Uterus (tissue), 4 donors: Measurements from ENCODE around the gene RNU5B-1. TPM values are rescaled to one million over a fixed set of nuclear protein-coding genes. Genes with fewer than 3 reads are reported as not detected.
"Not testable (repeated sequence)": the region's sequence is repeated elsewhere in the genome, so short reads cannot be mapped to it uniquely, and the experiment has no call there.

Experiments
- DNase-seq, 2 donors: peaks; one replicate each; pipeline ENCODE4 v3.0.0-alpha.2; 2019 to 2020
- H3K27ac ChIP-seq, 2 donors: fragments of 200-600 bp; sonication (generic); 1 replicate in 1 of 2; 2 replicates in 1 of 2; pipeline ENCODE4 v1.5.1; 2016 to 2018
- H3K27me3 ChIP-seq, 2 donors: fragments of 200-600 bp; sonication (generic); one replicate each; pipeline ENCODE4 v1.5.1; 2018 to 2019; ENCODE audit warnings: control low read depth in 1 of 2
- H3K36me3 ChIP-seq, 2 donors: fragments of 200-600 bp; sonication (generic); one replicate each; pipeline ENCODE4 v1.5.1; 2019; ENCODE audit warnings: control low read depth in 1 of 2
- H3K4me1 ChIP-seq, 2 donors: fragments of 200-600 bp; sonication (generic); one replicate each; pipeline ENCODE4 v1.5.1; 2018 to 2019; ENCODE audit warnings: control low read depth in 1 of 2
- H3K4me3 ChIP-seq, 2 donors: fragments of 200-600 bp; sonication (generic); 1 replicate in 1 of 2; 2 replicates in 1 of 2; pipeline ENCODE4 v1.5.1; 2018 to 2019; ENCODE audit warnings: mild to moderate bottlenecking in 1 of 2
- H3K9me3 ChIP-seq, 2 donors: fragments of 200-600 bp; sonication (generic); one replicate each; pipeline ENCODE4 v1.5.1; 2019; ENCODE audit warnings: control low read depth in 1 of 2
- POLR2A ChIP-seq, 2 donors: fragments of 450-650 bp; IDR thresholded peaks; one replicate each; pipeline ENCODE4 v1.6.1; 2016; ENCODE audit warnings: antibody characterized with exemption in 2 of 2, mild to moderate bottlenecking in 1 of 2, moderate library complexity in 1 of 2
- intact Hi-C: fragments of 100-400 bp; cut with DNase I; formaldehyde crosslinking; loops from one replicate; pipeline ENCODE4 v1.15.1; 2023; ENCODE audit warnings: low total_unique reads
- total RNA-seq, 4 donors: library from RNA; depleted of rRNA in 3 of 4; stranded (reverse); fragments of >200 nt in 3 of 4; gene quantifications; one replicate each; pipeline versions ENCODE4 v1.1.0 to v1.2.4, GENCODE V29; 2014 to 2023
- TF ChIP-seq, protein P1 (sequence below), 4 experiments: fragments of 200-600 bp in 2 of 4; fragments of 450-650 bp in 2 of 4; sonication (generic) in 2 of 4; IDR thresholded peaks; one replicate each; pipeline ENCODE4 v1.5.1; 2016 to 2019; ENCODE audit warnings: antibody characterized with exemption in 4 of 4, mild to moderate bottlenecking in 2 of 4, moderate library complexity in 1 of 4
- donor health status: DM: yes; HTN: yes; CAD: no.

Gene RNU5B-1
- total RNA-seq, 4 donors from 2014 or later = 34.0 TPM; not detected in 3

DNA sequence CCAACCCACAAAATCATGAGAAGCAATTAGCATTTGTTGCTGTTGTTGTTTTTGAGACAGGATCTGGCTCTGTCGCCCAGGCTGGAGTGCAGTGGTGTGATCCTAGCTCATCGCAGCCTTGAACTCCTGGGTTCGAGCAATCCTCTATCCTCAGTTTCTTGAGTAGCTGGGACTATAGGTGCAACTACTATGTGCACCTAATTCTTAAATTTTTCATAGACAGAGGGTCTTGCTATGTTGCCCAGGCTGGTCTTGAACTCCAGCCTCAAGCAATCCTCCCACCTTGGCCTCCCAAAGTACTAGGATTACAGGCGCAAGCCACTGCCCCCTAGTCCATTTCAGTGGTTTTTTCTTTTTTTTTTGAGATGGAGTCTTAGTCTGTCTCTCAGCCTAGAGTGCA is 36.1 kb upstream of the RNU5B-1 start:
- intact Hi-C loops = no loop called here
- H3K9me3 ChIP-seq = no peaks in the 10 kb centered on the region
- DNase-seq = no peak
- H3K4me3 ChIP-seq = no peak overlapping the region
- no peak for TF ChIP-seq POLR2A (IDR thresholded peaks at IDR 0.05)
- TF ChIP-seq, protein P1, sequence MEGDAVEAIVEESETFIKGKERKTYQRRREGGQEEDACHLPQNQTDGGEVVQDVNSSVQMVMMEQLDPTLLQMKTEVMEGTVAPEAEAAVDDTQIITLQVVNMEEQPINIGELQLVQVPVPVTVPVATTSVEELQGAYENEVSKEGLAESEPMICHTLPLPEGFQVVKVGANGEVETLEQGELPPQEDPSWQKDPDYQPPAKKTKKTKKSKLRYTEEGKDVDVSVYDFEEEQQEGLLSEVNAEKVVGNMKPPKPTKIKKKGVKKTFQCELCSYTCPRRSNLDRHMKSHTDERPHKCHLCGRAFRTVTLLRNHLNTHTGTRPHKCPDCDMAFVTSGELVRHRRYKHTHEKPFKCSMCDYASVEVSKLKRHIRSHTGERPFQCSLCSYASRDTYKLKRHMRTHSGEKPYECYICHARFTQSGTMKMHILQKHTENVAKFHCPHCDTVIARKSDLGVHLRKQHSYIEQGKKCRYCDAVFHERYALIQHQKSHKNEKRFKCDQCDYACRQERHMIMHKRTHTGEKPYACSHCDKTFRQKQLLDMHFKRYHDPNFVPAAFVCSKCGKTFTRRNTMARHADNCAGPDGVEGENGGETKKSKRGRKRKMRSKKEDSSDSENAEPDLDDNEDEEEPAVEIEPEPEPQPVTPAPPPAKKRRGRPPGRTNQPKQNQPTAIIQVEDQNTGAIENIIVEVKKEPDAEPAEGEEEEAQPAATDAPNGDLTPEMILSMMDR (IDR thresholded peaks at IDR 0.05) = no peak
- H3K4me1 ChIP-seq = peaks cover 0 to 4% of the 10 kb centered on the region in 2 donors
- H3K27ac ChIP-seq = no peak overlapping the region
- H3K27me3 ChIP-seq = no peaks in the 10 kb centered on the region
- no peaks in the 10 kb centered on the region for H3K36me3 ChIP-seq

DNA sequence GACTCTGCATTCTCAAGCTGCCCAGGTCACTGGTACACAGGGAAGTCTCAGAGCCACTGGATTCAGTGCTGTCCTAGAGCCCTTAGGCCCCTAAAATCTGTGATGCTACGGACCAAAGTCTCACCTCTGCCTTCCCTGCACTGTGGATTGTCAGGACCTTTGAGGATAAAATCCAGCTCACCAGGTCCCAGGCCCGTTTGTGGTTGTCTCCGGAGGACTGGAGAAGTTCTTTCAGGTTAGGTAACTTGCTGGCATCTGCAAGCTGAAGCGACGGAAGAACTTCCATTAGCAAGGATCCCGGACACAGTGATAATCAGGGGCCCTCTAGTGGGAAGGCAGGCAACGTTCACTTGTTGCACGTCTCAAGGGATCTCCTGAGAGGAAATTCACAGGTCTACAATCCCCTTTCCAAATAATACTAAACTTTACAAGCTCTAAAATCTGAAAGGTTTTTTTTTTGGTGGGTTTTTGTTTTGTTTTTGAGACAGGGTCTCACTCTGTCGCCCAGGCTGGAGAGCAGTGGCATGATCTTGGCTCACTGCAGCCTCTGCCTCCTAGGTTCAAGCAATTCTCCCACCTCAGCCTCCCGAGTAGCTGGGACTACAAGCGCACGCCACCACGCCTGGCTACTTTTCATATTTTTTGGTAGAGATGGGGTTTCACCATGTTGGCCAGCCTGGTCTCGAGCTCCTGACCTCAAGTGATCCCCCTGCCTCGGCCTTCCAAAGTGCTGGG is 33.5 kb upstream of the RNU5B-1 start:
- H3K27ac ChIP-seq = peak overlapping the region; percentile 70 to 78
- H3K27me3 ChIP-seq, H3K9me3 ChIP-seq, H3K36me3 ChIP-seq, H3K4me1 ChIP-seq, H3K4me3 ChIP-seq: not testable (repeated sequence)
- TF ChIP-seq, protein P1 (IDR thresholded peaks at IDR 0.05) = peak; percentile 81 to 91 (median 84)
- intact Hi-C loops = loop anchor here (5.0 kb wide), 1 partner anchor 84 kb away; the partner anchor contains the start of gene CLPX
- peak; percentile 77 to 88 for DNase-seq

DNA sequence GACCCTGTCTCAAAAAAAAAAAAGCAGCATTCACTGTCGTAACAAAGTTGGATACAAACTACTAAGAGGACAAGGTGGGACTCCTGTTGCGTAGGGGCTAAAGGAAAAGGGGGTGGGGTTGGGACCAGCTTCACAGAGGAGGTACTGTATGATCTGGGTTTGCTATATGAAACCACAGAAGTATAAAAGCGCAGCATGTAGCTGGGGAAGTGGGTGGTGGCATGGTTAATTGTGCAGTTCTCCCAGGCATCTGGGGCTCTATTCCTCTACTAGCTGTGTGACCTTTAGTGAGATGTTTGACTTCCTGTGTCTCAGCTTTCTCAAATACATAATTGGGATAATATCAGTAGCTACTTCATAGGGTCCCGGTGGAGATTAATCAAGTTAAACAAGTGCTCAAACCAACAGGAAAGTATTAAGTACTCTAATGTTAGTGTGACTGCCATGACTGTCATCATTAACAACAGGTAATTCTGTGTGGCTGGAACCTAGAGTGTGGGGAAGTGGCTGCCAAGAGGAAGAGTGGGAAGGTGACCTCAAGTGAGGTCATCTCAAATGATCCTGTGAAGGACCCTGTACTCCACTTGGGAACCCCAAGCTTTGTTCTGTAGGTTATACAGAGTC is 29.3 kb upstream of the RNU5B-1 start:
- Histone ChIP-seq H3K27ac (no peak overlapping the region), H3K9me3 (no peaks in the 10 kb centered on the region), H3K36me3 (no peaks in the 10 kb centered on the region), H3K27me3 (no peaks in the 10 kb centered on the region), H3K4me1 (peaks cover 0 to 4% of the 10 kb centered on the region in 2 donors), H3K4me3 (no peak overlapping the region)
- intact Hi-C loops = no loop called here
- TF ChIP-seq POLR2A (IDR thresholded peaks at IDR 0.05) = no peak
- TF ChIP-seq, protein P1 (IDR thresholded peaks at IDR 0.05) = no peak
- no peak for DNase-seq

DNA sequence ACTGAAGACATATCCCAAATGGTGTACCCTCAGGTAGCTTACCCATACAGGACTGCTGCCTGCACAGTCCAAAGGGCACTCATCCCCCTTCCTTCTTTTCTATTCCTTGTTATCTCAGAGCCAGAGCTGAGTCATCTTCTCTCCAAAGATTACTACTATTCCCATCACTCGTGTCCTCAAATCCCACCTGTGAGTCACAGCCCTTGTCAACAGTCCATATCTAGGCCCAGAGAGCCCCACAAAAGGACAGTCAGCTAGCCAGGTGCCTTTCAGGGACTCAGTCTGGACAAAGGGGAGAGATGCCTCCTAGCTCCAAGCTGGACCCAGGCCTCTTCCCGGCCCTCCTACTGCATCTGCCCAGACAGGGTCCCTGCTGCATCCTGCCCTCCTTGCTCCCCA is 28.8 kb upstream of the RNU5B-1 start:
- Histone ChIP-seq H3K36me3 (no peaks in the 10 kb centered on the region), H3K27ac (no peak overlapping the region), H3K4me1 (peaks cover 0 to 1% of the 10 kb centered on the region in 2 donors), H3K4me3 (no peak overlapping the region), H3K9me3 (no peaks in the 10 kb centered on the region), H3K27me3 (no peaks in the 10 kb centered on the region)
- intact Hi-C loops = no loop called here
- no peak for TF ChIP-seq POLR2A (IDR thresholded peaks at IDR 0.05)
- TF ChIP-seq, protein P1 (IDR thresholded peaks at IDR 0.05) = no peak
- DNase-seq = no peak

DNA sequence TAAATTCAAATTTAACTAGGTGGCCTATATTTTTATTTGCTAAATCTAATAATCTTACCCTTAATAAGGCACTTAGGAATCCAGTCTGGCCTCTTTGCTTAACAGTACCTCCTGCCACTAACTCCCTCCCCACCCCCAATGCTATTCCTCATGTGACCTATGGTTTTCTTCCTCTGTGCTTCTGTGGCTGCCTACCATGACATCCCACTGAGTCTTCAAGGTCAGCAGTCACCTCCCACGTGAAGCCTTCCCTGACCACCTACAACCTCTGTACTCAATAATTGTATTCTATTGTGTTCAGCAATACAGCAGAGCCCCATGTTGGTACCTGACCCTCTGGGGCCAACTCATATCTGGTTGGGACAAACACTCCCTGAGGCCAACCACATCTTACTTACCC is 27.5 kb upstream of the RNU5B-1 start:
- no peak overlapping the region for H3K27ac ChIP-seq
- no peak for TF ChIP-seq POLR2A (IDR thresholded peaks at IDR 0.05)
- TF ChIP-seq, protein P1 (IDR thresholded peaks at IDR 0.05) = no peak
- H3K4me3 ChIP-seq = no peak overlapping the region
- intact Hi-C loops = no loop called here
- H3K9me3 ChIP-seq = no peaks in the 10 kb centered on the region
- no peaks in the 10 kb centered on the region for H3K4me1 ChIP-seq
- H3K27me3 ChIP-seq = no peaks in the 10 kb centered on the region
- no peak for DNase-seq
- H3K36me3 ChIP-seq = no peaks in the 10 kb centered on the region
